H1 (cell line): ENCODE measurements around the gene PSMB11. TPM values are rescaled to one million over a fixed set of nuclear protein-coding genes. Genes with fewer than 3 reads are reported as not detected.

Experiments used
- ATF3 ChIP-seq: IDR thresholded peaks from 2 replicates; pipeline ENCODE4 v1.6.1; 2011; ENCODE audit warnings: low read depth, mild to moderate bottlenecking, low read length; ENCODE audit not compliant: insufficient read depth
- EZH2 ChIP-seq: fragments of 200-600 bp; sonication (generic); IDR thresholded peaks from 2 replicates; pipeline ENCODE4 v1.7.1; 2012; ENCODE audit warnings: low read depth, mild to moderate bottlenecking, moderate library complexity, low read length, inconsistent platforms; ENCODE audit not compliant: severe bottlenecking
- GABPA ChIP-seq: IDR thresholded peaks from 2 replicates; pipeline ENCODE4 v1.6.1; 2011; ENCODE audit warnings: mild to moderate bottlenecking, low read length, moderate library complexity, borderline replicate concordance; ENCODE audit not compliant: insufficient read depth
- KDM5A ChIP-seq: fragments of 200-600 bp; IDR thresholded peaks from 2 replicates; pipeline ENCODE4 v1.7.1; 2012; ENCODE audit warnings: mild to moderate bottlenecking, low read length, inconsistent platforms, mixed read lengths
- USF2 ChIP-seq: IDR thresholded peaks from 2 replicates; pipeline ENCODE4 v1.6.1; 2011; ENCODE audit warnings: low read length, improper control_type of control experiment
- polyA plus RNA-seq, 7 experiments: library from polyadenylated mRNA; depleted of rRNA in 3 of 7; stranded (reverse) in 5 of 7; unstranded in 2 of 7; fragments of >200 nt in 5 of 7; fragments of 200-250 nt in 2 of 7; gene quantifications; 1 replicate in 5 of 7; 2 replicates in 1 of 7; 4 replicates in 1 of 7; pipeline versions ENCODE4 v1.2.1 to v1.2.3, GENCODE V29; 2011 to 2013; ENCODE audit warnings: missing spikeins in 2 of 7, mixed read lengths in 2 of 7
- total RNA-seq: library from RNA; stranded (reverse); fragmentation: NEBNext Ultra II Directional; extraction: Animal tissue kit (Norgen Biotek cat#: 25700); gene quantifications from 2 replicates; pipeline ENCODE4 v1.2.1, GENCODE V29; 2021

PSMB11 gene
- total and polyA plus RNA-seq, 2 of the 8 experiments (the other 6 are each of a cell fraction or from before 2014, with no cell fraction given): not detected

GRCh38 chr14:23089498-23090253 lies 47.7 kb downstream of the PSMB11 start (continued):
- TF ChIP-seq GABPA: no peak
- TF ChIP-seq USF2: no peak
- TF ChIP-seq KDM5A: no peak
- no peak for TF ChIP-seq EZH2
- no peak for TF ChIP-seq ATF3
